ENCODE data around the gene CNTN1. TPM values are rescaled to one million over a fixed set of nuclear protein-coding genes. Genes with fewer than 3 reads are reported as not detected.
A peak's percentile ranks its signal among the peaks of the same experiment; 100 is the strongest.

Gene CNTN1
- total and polyA plus RNA-seq, 2 of the 13 experiments (the other 11 are each of a cell fraction or from before 2014, with no cell fraction given) = 0.01 to 0.07 TPM

GRCh38 chr12:40820794-40821484 lies 128.7 kb downstream of the CNTN1 start:
- DNase-seq (ENCODE audit: low spot score) = no peak
- no peak overlapping the region for H2AFZ ChIP-seq (ENCODE audit: low read length)
- no peak overlapping the region for H3K9ac ChIP-seq (ENCODE audit: insufficient read depth, low read depth, low read length)
- POLR2A ChIA-PET = no interaction called here
- H3K27me3 ChIP-seq (ENCODE audit: control insufficient read depth in 1 of 2, insufficient read depth in 2 of 2, low read length in 2 of 2) = no peaks in the 10 kb centered on the region
- H4K20me1 ChIP-seq (ENCODE audit: insufficient read depth, low read length) = no peaks in the 10 kb centered on the region
- CTCF ChIA-PET (ENCODE audit: low intra/inter-chr PET ratio, low total read pairs) = no interaction called here
- intact Hi-C loops (cut with micrococcal nuclease; ENCODE audit: unreplicated experiment) (no loop called here), in situ Hi-C loops (cut with HindIII; ENCODE audit: extremely low pct_ligation_motif_present, low pct_unique_long_range_greater_than_20kb) (no loop called here)
- ATAC-seq = no peak
- no peak overlapping the region for H3K4me3 ChIP-seq (replicated peaks in 1 of 3; ENCODE audit: insufficient read depth in 1 of 3, low read depth in 2 of 3, low read length in 3 of 3)
- no peak overlapping the region for H3K27ac ChIP-seq (ENCODE audit: extremely low read length, insufficient read depth, low read length)
- WGBS (ENCODE audit: low lambda C conversion rate) = 1% methylated on average over 2 of the region's 2 CpGs
- H3K79me2 ChIP-seq (ENCODE audit: insufficient read depth, low read length) = no peaks in the 10 kb centered on the region
- H3K36me3 ChIP-seq (replicated peaks in 1 of 2; ENCODE audit: control insufficient read depth in 1 of 2, insufficient read depth in 2 of 2, low read length in 2 of 2) = no peaks in the 10 kb centered on the region
- no peaks in the 10 kb centered on the region for H3K4me1 ChIP-seq (ENCODE audit: insufficient read depth, low read length)
- no TSS peak for BruUV-seq (replicated peaks)
- no peaks in the 10 kb centered on the region for H3K9me3 ChIP-seq (ENCODE audit: low read length)
- TF ChIP-seq ZNF3 (CRISPR knock-in tag; IDR thresholded peaks at IDR 0.05) (no peak), CREB1 (IDR thresholded peaks at IDR 0.05) (peak; percentile 97), CREB1 (CRISPR knock-in tag; IDR thresholded peaks at IDR 0.05) (no peak), ATF7 (IDR thresholded peaks at IDR 0.05) (peak; percentile 97), ATF7 (CRISPR knock-in tag; IDR thresholded peaks at IDR 0.05) (no peak)
- H3K4me2 ChIP-seq (ENCODE audit: low read depth, low read length) = no peak overlapping the region
- FAIRE-seq = no peak

DNA sequence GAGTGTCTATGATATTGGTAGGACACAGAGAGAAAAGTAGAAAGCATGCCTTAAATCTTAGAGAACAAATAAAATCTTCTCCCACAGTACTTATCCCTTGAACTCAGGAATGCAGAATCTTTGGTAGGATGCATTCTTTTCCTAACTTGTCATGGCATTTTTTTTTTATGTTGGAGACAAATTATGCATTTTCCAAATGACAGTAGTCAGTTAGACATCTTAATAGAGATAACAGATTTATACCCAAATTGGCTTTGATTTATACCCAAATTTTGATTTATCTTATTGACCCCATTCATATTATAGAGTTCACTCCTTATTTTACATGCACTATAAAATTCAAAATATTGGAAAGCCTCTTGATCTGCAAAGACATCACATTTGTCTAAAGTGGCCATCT lies 132.9 kb downstream of the CNTN1 start:
- no peaks in the 10 kb centered on the region for H3K79me2 ChIP-seq (ENCODE audit: insufficient read depth, low read length)
- no peaks in the 10 kb centered on the region for H3K36me3 ChIP-seq (replicated peaks in 1 of 2; ENCODE audit: control insufficient read depth in 1 of 2, insufficient read depth in 2 of 2, low read length in 2 of 2)
- BruUV-seq (replicated peaks) = no TSS peak
- ChIA-PET POLR2A (no interaction called here), CTCF (ENCODE audit: low intra/inter-chr PET ratio, low total read pairs) (no interaction called here)
- H3K4me2 ChIP-seq (ENCODE audit: low read depth, low read length) = no peak overlapping the region
- no peak overlapping the region for H3K9ac ChIP-seq (ENCODE audit: insufficient read depth, low read depth, low read length)
- H3K4me1 ChIP-seq (ENCODE audit: insufficient read depth, low read length) = no peaks in the 10 kb centered on the region
- ATAC-seq = no peak
- H2AFZ ChIP-seq (ENCODE audit: low read length) = no peak overlapping the region
- no peaks in the 10 kb centered on the region for H3K9me3 ChIP-seq (ENCODE audit: low read length)
- in situ Hi-C loops (cut with HindIII; ENCODE audit: extremely low pct_ligation_motif_present, low pct_unique_long_range_greater_than_20kb) = no loop called here
- DNase-seq (ENCODE audit: low spot score) = no peak
- H3K4me3 ChIP-seq (replicated peaks in 1 of 3; ENCODE audit: insufficient read depth in 1 of 3, low read depth in 2 of 3, low read length in 3 of 3) = no peak overlapping the region
- H3K27me3 ChIP-seq (ENCODE audit: control insufficient read depth in 1 of 2, insufficient read depth in 2 of 2, low read length in 2 of 2) = no peaks in the 10 kb centered on the region
- no peak overlapping the region for H3K27ac ChIP-seq (ENCODE audit: extremely low read length, insufficient read depth, low read length)
- no peaks in the 10 kb centered on the region for H4K20me1 ChIP-seq (ENCODE audit: insufficient read depth, low read length)
- intact Hi-C loops (cut with micrococcal nuclease; ENCODE audit: unreplicated experiment) = no loop called here
- FAIRE-seq = no peak
- no peak for TF ChIP-seq ZBTB49 (CRISPR knock-in tag; IDR thresholded peaks at IDR 0.05; ENCODE audit: borderline replicate concordance)
- no peak for TF ChIP-seq E2F1 (CRISPR knock-in tag; IDR thresholded peaks at IDR 0.05)
- TF ChIP-seq KDM2A (CRISPR knock-in tag; IDR thresholded peaks at IDR 0.05; ENCODE audit: borderline replicate concordance, low read depth) = no peak
- TF ChIP-seq ELF4 (CRISPR knock-in tag; IDR thresholded peaks at IDR 0.05; ENCODE audit: borderline replicate concordance) = no peak
- no peak for TF ChIP-seq ZNF773 (CRISPR knock-in tag; IDR thresholded peaks at IDR 0.05; ENCODE audit: borderline replicate concordance)
- TF ChIP-seq, protein P1, sequence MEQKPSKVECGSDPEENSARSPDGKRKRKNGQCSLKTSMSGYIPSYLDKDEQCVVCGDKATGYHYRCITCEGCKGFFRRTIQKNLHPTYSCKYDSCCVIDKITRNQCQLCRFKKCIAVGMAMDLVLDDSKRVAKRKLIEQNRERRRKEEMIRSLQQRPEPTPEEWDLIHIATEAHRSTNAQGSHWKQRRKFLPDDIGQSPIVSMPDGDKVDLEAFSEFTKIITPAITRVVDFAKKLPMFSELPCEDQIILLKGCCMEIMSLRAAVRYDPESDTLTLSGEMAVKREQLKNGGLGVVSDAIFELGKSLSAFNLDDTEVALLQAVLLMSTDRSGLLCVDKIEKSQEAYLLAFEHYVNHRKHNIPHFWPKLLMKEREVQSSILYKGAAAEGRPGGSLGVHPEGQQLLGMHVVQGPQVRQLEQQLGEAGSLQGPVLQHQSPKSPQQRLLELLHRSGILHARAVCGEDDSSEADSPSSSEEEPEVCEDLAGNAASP (CRISPR knock-in tag; IDR thresholded peaks at IDR 0.05; ENCODE audit: borderline replicate concordance) = no peak
- no peak for TF ChIP-seq HIVEP1 (CRISPR knock-in tag; IDR thresholded peaks at IDR 0.05)
- no peak for TF ChIP-seq ZBTB2 (CRISPR knock-in tag; IDR thresholded peaks at IDR 0.05; ENCODE audit: low read depth)

Data from HepG2 (cell line).